Stimulated activated CD4-positive, alpha-beta T cell treated with anti-CD3 and anti-CD28 coated beads, Interleukin-2, amount 100 ng/mL, for 24 hours (primary cell): ENCODE measurements around the gene GBF1.
"Not testable (repeated sequence)": the region's sequence is repeated elsewhere in the genome, so short reads cannot be mapped to it uniquely, and the experiment has no call there.

Experiments used
- DNase-seq, 2 donors: peaks; one replicate each; pipeline ENCODE4 v3.0.0-alpha.2; 2020

The GBF1 gene, protein sequence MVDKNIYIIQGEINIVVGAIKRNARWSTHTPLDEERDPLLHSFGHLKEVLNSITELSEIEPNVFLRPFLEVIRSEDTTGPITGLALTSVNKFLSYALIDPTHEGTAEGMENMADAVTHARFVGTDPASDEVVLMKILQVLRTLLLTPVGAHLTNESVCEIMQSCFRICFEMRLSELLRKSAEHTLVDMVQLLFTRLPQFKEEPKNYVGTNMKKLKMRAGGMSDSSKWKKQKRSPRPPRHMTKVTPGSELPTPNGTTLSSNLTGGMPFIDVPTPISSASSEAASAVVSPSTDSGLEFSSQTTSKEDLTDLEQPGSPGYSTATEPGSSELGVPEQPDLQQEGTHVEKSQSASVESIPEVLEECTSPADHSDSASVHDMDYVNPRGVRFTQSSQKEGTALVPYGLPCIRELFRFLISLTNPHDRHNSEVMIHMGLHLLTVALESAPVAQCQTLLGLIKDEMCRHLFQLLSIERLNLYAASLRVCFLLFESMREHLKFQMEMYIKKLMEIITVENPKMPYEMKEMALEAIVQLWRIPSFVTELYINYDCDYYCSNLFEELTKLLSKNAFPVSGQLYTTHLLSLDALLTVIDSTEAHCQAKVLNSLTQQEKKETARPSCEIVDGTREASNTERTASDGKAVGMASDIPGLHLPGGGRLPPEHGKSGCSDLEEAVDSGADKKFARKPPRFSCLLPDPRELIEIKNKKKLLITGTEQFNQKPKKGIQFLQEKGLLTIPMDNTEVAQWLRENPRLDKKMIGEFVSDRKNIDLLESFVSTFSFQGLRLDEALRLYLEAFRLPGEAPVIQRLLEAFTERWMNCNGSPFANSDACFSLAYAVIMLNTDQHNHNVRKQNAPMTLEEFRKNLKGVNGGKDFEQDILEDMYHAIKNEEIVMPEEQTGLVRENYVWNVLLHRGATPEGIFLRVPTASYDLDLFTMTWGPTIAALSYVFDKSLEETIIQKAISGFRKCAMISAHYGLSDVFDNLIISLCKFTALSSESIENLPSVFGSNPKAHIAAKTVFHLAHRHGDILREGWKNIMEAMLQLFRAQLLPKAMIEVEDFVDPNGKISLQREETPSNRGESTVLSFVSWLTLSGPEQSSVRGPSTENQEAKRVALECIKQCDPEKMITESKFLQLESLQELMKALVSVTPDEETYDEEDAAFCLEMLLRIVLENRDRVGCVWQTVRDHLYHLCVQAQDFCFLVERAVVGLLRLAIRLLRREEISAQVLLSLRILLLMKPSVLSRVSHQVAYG (N-terminal part only)

GRCh38 chr10:102245082-102245931, at the start of gene GBF1:
Gene GBF1 (plus strand): TSS chr10:102245532. CDS start chr10:102258939, 13,407 bp downstream.
- DNase-seq: peak; percentile 85 to 86

GRCh38 chr10:102196893-102197292, 48.4 kb upstream of the GBF1 start:
- DNase-seq: no peak

DNA sequence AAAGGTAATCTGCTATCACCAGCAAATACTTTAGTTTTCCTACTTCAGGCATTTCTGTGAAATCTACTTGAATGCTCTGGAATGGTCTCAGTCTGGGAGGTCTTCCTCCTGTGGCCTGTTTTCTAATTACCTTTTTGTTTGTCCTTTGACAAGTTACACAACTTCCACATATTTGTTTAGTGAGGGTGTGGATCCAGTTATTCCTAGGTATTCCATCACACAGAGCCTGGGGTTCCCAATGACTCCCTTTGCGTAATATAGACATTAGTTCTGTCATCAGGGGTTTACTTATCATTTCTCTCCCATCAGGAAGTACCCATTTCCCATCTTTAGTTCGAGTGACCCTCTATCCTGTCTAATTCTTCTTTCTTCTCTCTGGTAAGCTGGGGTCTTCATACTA, 47.3 kb upstream of the GBF1 start:
- no peak for DNase-seq

- DNase-seq: no peak
These were observed 44.3 kb upstream of the GBF1 start for GRCh38 chr10:102200751-102201640.

- DNase-seq: no peak
These were observed 42.9 kb upstream of the GBF1 start for GRCh38 chr10:102202386-102202785.

DNA sequence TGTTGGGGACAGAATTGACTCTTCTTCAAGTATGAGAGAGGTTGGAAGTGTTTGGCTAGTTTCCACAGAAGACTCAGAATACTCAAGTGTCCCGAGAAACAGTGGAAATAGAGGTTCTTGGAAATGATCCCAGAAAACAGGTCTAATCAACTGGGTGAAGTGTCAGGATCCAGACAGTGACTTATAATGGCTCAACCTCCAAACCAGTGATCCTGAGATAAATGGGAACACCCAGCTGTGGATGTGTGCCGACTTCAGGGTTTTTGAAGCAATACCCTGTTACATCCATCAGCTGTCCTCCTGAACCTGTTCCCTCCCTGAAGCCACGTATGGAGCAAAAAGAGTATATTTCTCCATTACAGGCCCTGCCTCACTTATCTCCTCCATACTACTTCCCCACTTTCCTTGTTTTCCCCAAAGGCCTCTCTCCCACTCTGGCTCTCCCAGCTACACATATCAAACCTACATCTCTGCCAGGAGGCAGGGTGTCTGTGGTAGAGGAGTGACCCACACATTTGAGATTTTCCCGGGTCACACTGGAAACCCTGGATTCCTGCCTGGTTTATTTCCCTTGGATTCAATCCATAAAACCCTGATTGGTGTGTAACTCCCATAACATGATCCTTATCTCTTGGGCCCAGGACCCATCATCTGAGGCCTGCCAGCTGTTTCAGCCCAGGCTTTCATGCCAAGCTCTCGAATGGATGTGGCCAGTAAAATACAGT, 36.9 kb upstream of the GBF1 start:
- no peak for DNase-seq

- DNase-seq: no peak
These were observed 33.6 kb upstream of the GBF1 start for GRCh38 chr10:102211615-102212299.

- not testable (repeated sequence) for DNase-seq
These were observed 31.7 kb upstream of the GBF1 start for GRCh38 chr10:102213599-102213998.

GRCh38 chr10:102219370-102219769, 26.0 kb upstream of the GBF1 start:
- DNase-seq: no peak

DNA sequence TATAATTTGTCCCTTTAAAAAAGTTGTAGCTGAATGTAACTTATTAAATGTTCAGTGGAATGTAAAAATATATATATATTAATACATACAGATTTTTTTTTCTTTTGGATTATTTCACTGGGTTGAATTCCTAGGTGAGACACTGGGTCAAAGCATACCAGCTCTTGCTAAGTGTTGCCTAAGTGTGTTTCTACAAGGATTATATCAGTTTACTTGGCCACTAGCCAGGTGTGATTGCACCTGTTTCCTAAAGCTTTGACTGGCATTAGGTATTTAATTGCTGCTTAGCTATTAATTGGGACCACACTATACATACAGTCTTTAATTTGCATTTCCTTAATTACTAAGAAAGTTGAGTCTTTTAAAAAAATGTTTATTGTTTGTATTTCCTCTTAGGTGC, 24.7 kb upstream of the GBF1 start:
- DNase-seq: no peak

DNA sequence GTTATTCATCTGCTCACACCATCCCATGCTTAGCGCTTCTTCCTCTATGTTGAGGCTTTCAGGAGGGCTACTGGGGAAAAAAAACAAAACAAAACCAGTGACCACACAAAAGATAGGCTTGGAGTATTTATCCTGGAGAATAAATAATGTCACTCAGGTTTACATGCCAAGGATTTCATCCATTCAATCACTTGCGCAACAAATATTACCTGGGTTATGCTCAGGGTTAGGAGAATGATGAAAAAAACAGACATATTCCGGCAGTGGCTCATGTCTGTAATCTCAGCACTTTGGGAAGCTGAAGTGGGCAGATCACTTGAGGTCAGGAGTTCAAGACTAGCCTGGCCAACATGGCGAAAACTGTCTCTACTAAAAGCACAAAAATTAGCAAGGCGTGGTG, 22.5 kb upstream of the GBF1 start:
- DNase-seq: no peak

DNA sequence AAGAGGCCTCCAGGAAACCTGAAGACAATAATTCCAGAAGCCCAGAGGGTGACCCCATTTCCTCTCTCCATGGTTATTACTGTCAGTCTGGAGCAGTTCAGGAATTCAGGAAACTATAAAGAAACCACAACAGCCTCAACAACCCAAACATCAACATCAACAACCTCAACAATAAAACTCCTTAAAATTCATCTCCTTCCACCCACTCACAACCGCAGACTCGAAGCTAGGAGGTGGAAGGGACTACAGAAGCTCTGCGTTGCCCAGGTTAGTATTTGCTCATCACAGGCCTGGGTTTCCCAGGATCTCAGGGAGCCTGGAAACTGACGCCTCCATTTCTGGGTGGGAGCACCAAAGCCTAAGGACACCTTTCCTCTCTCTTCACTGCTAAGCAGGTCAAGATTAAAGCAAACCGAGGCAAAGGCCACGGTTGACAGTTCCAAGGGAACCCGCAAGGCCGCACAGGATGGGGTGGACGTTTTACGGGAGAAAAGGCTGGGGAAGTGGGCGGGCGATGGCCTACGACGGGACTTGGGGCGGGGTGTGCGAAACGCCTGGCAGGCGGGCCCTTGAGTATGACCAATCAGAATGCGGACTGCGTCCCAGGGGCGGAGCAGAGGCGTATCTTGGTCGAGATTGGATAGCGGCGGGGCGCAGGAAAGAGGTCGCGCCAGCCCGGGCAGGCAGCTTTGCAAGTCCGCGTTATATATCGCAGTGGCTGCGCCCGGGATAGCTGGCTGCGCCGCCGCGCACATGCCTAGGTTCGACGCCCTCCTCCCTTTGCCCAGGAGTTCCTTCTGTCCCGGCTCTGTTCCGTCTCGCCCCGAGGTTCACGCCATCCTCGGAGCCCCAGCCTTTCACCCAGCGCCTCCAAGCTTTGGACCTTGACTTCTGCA, 19.4 kb upstream of the GBF1 start, which contains the start of gene ELOVL3:
Gene ELOVL3, plus strand, starts transcription at position 654 of the 896 bp plus-strand sequence. CDS start 250 bp downstream, outside the sequence.
- peak; percentile 82 to 87 for DNase-seq

DNA sequence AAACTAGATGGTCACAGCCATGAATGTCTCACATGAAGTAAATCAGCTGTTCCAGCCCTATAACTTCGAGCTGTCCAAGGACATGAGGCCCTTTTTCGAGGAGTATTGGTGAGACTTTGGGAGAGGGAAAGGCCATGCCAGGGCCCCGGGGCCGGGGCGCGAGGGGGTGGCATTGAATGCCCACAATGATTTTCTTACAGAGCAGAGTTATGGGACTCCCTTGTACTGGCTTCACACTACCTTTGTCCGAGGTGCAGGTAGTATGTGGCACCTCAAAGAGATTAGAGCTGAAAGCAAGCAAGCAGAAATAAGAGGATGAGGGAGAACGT, 18.8 kb upstream of the GBF1 start:
- no peak for DNase-seq

GRCh38 chr10:102227050-102227449, 18.3 kb upstream of the GBF1 start:
- DNase-seq: no peak

GRCh38 chr10:102229810-102230263, 15.5 kb upstream of the GBF1 start:
- DNase-seq: peak; percentile 89 to 91

DNA sequence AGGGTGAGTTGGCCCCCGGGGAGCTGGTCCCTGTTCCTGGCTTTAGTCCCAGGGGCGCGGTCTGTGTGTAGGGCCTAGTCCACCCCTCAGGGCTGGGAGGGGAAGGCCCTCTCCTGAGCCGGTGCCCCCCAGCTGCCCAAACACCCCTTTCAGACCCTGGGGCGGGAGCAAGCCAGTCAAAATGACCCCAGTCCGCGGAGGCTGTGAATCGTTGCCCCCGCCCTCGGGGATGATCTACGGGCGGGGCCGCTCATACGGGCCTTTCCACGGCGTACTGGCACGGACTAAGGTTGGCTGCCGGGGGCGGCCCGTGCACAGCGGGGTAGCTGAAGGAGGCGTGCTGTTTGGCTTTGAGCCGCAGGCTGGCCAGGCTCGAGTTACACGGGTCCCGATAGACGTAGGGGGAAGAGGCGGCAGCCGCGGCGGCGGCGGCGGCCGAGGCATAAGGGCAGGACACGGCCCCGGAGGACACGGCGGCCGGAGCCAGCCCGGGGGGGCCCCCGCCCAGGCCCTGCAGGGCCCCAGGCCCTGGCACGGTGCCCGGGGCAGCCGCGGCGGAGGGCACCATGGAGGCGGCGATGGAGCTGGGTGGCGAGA, 15.0 kb upstream of the GBF1 start:
- peak; percentile 47 to 51 for DNase-seq

DNA sequence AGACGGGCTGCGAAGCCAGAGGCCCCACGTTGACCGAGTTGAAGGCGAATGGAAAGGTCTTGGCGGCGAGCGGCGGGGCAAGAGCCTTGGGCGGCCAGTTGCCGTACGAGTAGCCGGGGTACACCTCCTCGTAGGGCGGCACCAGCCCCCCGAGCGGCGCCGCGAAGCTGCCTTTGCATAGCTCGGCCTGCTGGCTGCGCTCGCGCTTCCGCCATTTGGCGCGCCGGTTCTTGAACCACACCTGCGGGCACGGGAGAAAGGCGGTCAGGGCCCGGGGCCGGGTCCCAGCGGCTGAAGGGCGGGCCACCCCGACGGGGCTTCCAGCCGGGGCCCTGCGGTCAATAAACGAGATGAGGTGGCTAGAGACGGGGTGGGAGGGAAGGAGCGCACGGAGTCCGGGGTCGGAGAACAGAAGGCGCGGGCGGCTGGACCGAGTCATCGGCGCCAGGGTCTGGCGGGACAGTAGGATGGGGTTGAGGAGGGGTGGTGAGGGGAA, 14.4 kb upstream of the GBF1 start:
- DNase-seq: peak; percentile 45 to 63
